ENCODE results near the gene CLTA.

- TF ChIP-seq POLR2A (IDR thresholded peaks at IDR 0.05), result no peak
- TF ChIP-seq, protein P1, sequence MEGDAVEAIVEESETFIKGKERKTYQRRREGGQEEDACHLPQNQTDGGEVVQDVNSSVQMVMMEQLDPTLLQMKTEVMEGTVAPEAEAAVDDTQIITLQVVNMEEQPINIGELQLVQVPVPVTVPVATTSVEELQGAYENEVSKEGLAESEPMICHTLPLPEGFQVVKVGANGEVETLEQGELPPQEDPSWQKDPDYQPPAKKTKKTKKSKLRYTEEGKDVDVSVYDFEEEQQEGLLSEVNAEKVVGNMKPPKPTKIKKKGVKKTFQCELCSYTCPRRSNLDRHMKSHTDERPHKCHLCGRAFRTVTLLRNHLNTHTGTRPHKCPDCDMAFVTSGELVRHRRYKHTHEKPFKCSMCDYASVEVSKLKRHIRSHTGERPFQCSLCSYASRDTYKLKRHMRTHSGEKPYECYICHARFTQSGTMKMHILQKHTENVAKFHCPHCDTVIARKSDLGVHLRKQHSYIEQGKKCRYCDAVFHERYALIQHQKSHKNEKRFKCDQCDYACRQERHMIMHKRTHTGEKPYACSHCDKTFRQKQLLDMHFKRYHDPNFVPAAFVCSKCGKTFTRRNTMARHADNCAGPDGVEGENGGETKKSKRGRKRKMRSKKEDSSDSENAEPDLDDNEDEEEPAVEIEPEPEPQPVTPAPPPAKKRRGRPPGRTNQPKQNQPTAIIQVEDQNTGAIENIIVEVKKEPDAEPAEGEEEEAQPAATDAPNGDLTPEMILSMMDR (IDR thresholded peaks at IDR 0.05), result no peak
Measured at GRCh38 chr9:36213989-36214388, 23.3 kb downstream of the CLTA start.
